IMR-90 (cell line): ENCODE measurements around the gene CEBPA.

Source experiments
- CEBPB ChIP-seq: IDR thresholded peaks from 2 replicates; pipeline ENCODE4 v1.6.1; 2012; ENCODE audit warnings: low read depth, low read length, improper control_type of control experiment
- CHD1 ChIP-seq: IDR thresholded peaks from 2 replicates; pipeline ENCODE4 v1.6.1; 2012; ENCODE audit warnings: low read depth, low read length, improper control_type of control experiment
- CTCF ChIP-seq: conservative IDR thresholded peaks from 2 replicates; pipeline ENCODE4 v1.5.1; 2012; ENCODE audit warnings: mild to moderate bottlenecking, low read depth, low read length, improper control_type of control experiment
- ELK1 ChIP-seq: fragments of 150-350 bp; IDR thresholded peaks from 2 replicates; pipeline ENCODE4 v1.6.1; 2016; ENCODE audit warnings: low read depth, mild to moderate bottlenecking, low read length, moderate library complexity, borderline replicate concordance
- MAFK ChIP-seq: IDR thresholded peaks from 2 replicates; pipeline ENCODE4 v1.6.1; 2012; ENCODE audit warnings: low read depth, low read length, improper control_type of control experiment
- MXI1 ChIP-seq: IDR thresholded peaks from 2 replicates; pipeline ENCODE4 v1.6.1; 2012; ENCODE audit warnings: low read depth, mild to moderate bottlenecking, low read length, moderate library complexity, borderline replicate concordance
- NFE2L2 ChIP-seq: fragments of 150-350 bp; IDR thresholded peaks from 2 replicates; pipeline ENCODE4 v1.6.1; 2016; ENCODE audit warnings: low read depth, mild to moderate bottlenecking, low read length
- POLR2A ChIP-seq: IDR thresholded peaks from 2 replicates; pipeline ENCODE4 v1.6.1; 2012; ENCODE audit warnings: mild to moderate bottlenecking, low read depth, low read length
- RAD21 ChIP-seq: IDR thresholded peaks from 2 replicates; pipeline ENCODE4 v1.6.1; 2012; ENCODE audit warnings: low read length, improper control_type of control experiment
- RCOR1 ChIP-seq: IDR thresholded peaks from 2 replicates; pipeline ENCODE4 v1.6.1; 2012; ENCODE audit warnings: mild to moderate bottlenecking, low read length, improper control_type of control experiment; ENCODE audit not compliant: insufficient replicate concordance
- RFX5 ChIP-seq: IDR thresholded peaks from 2 replicates; pipeline ENCODE4 v1.8.0; 2012; ENCODE audit warnings: low read depth, mild to moderate bottlenecking, low read length, moderate library complexity

GRCh38 chr19:33345163-33345562 lies 42.8 kb upstream of the CEBPA start:
- TF ChIP-seq CTCF, result no peak
- no peak for TF ChIP-seq NFE2L2
- TF ChIP-seq POLR2A, result no peak
- TF ChIP-seq RAD21, result no peak
- no peak for TF ChIP-seq RFX5
- no peak for TF ChIP-seq CEBPB
- no peak for TF ChIP-seq CHD1
- TF ChIP-seq ELK1, result no peak
- no peak for TF ChIP-seq RCOR1
- no peak for TF ChIP-seq MAFK
- TF ChIP-seq MXI1, result no peak
